Measurements from ENCODE around the gene SPEN.

The SPEN gene

GRCh38 chr1:15937706-15938168 is 90.2 kb downstream of the SPEN start:
- no peak for DNase-seq

- DNase-seq: no peak
These were observed 91.2 kb downstream of the SPEN start for GRCh38 chr1:15938628-15939161.

GRCh38 chr1:15939181-15940109 is 91.9 kb downstream of the SPEN start:
- DNase-seq: no peak

GRCh38 chr1:15940110-15941043 is 92.9 kb downstream of the SPEN start:
- DNase-seq: no peak

- DNase-seq: no peak
These were observed 93.7 kb downstream of the SPEN start for GRCh38 chr1:15941044-15941840.

- DNase-seq: no peak
These were observed 94.6 kb downstream of the SPEN start for GRCh38 chr1:15941899-15942660.

GRCh38 chr1:15942661-15943327 is 95.3 kb downstream of the SPEN start:
- no peak for DNase-seq

- DNase-seq: no peak
These were observed 96.0 kb downstream of the SPEN start for GRCh38 chr1:15943328-15943991.

GRCh38 chr1:15943992-15944307 is 96.4 kb downstream of the SPEN start:
- no peak for DNase-seq

- no peak for DNase-seq
These were observed 97.0 kb downstream of the SPEN start for GRCh38 chr1:15944308-15945010.

GRCh38 chr1:15945011-15945831 is 97.7 kb downstream of the SPEN start:
- no peak for DNase-seq

GRCh38 chr1:15945832-15946448 is 98.4 kb downstream of the SPEN start:
- DNase-seq: no peak

- no peak for DNase-seq
These were observed 99.3 kb downstream of the SPEN start for GRCh38 chr1:15946571-15947381.

- DNase-seq: no peak
These were observed 100.0 kb downstream of the SPEN start for GRCh38 chr1:15947382-15948090.

- no peak for DNase-seq
These were observed 100.6 kb downstream of the SPEN start for GRCh38 chr1:15948091-15948591.

GRCh38 chr1:15948595-15949452 is 101.3 kb downstream of the SPEN start:
- no peak for DNase-seq

All from activated gamma-delta T cell (primary cell).